Measurements from ENCODE around the gene ZNF385B.

GRCh38 chr2:179771791-179772190, 89.6 kb downstream of the ZNF385B start:
- TF ChIP-seq CTCF (IDR thresholded peaks at IDR 0.05) (no peak), EP300 (IDR thresholded peaks at IDR 0.05) (no peak), POLR2A (IDR thresholded peaks at IDR 0.05) (no peak)
